ENCODE results near the gene GRM8.

- TF ChIP-seq, protein P1, sequence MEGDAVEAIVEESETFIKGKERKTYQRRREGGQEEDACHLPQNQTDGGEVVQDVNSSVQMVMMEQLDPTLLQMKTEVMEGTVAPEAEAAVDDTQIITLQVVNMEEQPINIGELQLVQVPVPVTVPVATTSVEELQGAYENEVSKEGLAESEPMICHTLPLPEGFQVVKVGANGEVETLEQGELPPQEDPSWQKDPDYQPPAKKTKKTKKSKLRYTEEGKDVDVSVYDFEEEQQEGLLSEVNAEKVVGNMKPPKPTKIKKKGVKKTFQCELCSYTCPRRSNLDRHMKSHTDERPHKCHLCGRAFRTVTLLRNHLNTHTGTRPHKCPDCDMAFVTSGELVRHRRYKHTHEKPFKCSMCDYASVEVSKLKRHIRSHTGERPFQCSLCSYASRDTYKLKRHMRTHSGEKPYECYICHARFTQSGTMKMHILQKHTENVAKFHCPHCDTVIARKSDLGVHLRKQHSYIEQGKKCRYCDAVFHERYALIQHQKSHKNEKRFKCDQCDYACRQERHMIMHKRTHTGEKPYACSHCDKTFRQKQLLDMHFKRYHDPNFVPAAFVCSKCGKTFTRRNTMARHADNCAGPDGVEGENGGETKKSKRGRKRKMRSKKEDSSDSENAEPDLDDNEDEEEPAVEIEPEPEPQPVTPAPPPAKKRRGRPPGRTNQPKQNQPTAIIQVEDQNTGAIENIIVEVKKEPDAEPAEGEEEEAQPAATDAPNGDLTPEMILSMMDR (IDR thresholded peaks at IDR 0.05): no peak
- no peak for TF ChIP-seq POLR2A (IDR thresholded peaks at IDR 0.05)
- TF ChIP-seq POLR2AphosphoS5 (IDR thresholded peaks at IDR 0.05): no peak
Observed at GRCh38 chr7:126750207-126750911, 502.4 kb downstream of the GRM8 start.

Data from breast epithelium (tissue), 3 donors.